Heart left ventricle (tissue), 16 donors: ENCODE results near the gene EDN3. TPM values are rescaled to one million over a fixed set of nuclear protein-coding genes. Genes with fewer than 3 reads are reported as not detected.

ENCODE experiments used
- ATAC-seq, 4 donors: fragments of 200-7000 bp; cut with Tn5 transposase; one replicate each; pipeline ENCODE4 v1.9.1; 2020 to 2022; ENCODE audit warnings: moderate library complexity in 4 of 4, mild to moderate bottlenecking in 3 of 4, moderate number of reproducible peaks in 1 of 4
- DNase-seq, 5 donors: peaks; one replicate each; pipeline ENCODE4 v3.0.0-alpha.2; 2020
- H3K27ac ChIP-seq, 12 donors: fragments of 200-600 bp; sonication (generic) in 4 of 12; one replicate each; pipeline versions ENCODE4 v1.5.0 to v1.8.0; 2016 to 2022; ENCODE audit warnings: mild to moderate bottlenecking in 2 of 12
- H3K27me3 ChIP-seq, 9 donors: fragments of 200-600 bp; sonication (generic) in 2 of 9; one replicate each; pipeline versions ENCODE4 v1.5.1 to v1.8.0; 2016 to 2022; ENCODE audit warnings: mild to moderate bottlenecking in 3 of 9
- H3K36me3 ChIP-seq, 9 donors: fragments of 200-600 bp; sonication (generic) in 2 of 9; one replicate each; pipeline versions ENCODE4 v1.5.0 to v1.8.0; 2018 to 2022; ENCODE audit warnings: mild to moderate bottlenecking in 2 of 9
- H3K4me1 ChIP-seq, 12 donors: fragments of 200-600 bp; sonication (generic) in 4 of 12; one replicate each; pipeline versions ENCODE4 v1.5.0 to v1.8.0; 2016 to 2022; ENCODE audit warnings: mild to moderate bottlenecking in 3 of 12
- H3K4me3 ChIP-seq, 12 donors: fragments of 200-600 bp; sonication (generic) in 4 of 12; one replicate each; pipeline versions ENCODE4 v1.5.0 to v1.8.0; 2017 to 2022; ENCODE audit warnings: mild to moderate bottlenecking in 9 of 12, moderate library complexity in 4 of 12
- H3K9me3 ChIP-seq, 12 donors: fragments of 200-600 bp; sonication (generic) in 4 of 12; one replicate each; pipeline versions ENCODE4 v1.5.0 to v1.8.0; 2016 to 2022; ENCODE audit warnings: mild to moderate bottlenecking in 1 of 12
- CTCF ChIP-seq, 12 donors: fragments of 200-600 bp; sonication (generic) in 4 of 12; IDR thresholded peaks; one replicate each; pipeline versions ENCODE4 v1.5.0 to v1.8.0; 2018 to 2022; ENCODE audit warnings: antibody characterized with exemption in 12 of 12, mild to moderate bottlenecking in 5 of 12
- POLR2A ChIP-seq, 2 donors: fragments of 450-650 bp; IDR thresholded peaks; one replicate each; pipeline ENCODE4 v1.6.1; 2017; ENCODE audit warnings: antibody characterized with exemption in 2 of 2, mild to moderate bottlenecking in 2 of 2, moderate library complexity in 2 of 2
- WGBS, 4 donors: extraction: QIAGEN DNeasy Blood & Tissue Kit in 2 of 4; methylation state at CpG; one replicate each; pipeline versions ENCODE4 v1.1.5 to v1.1.7; 2013 to 2018; 5-methylcytosine and 5-hydroxymethylcytosine counted together
- intact Hi-C, 10 donors: fragments of 100-400 bp; cut with DNase I; formaldehyde crosslinking; loops; one replicate each; pipeline versions ENCODE4 v1.11.1 to v1.14.2; 2022
- polyA plus RNA-seq, 2 donors: library from polyadenylated mRNA; stranded (reverse); fragments of 200-250 nt; gene quantifications; one replicate each; pipeline ENCODE4 v1.2.3, GENCODE V29; 2013
- total RNA-seq, 9 donors: library from RNA; depleted of rRNA in 2 of 9; stranded (reverse); fragments of >200 nt in 2 of 9; fragmentation: NEBNext Ultra II Directional in 3 of 9; extraction: Animal tissue kit (Norgen Biotek cat#: 25700) in 3 of 9; gene quantifications; one replicate each; pipeline versions ENCODE4 v1.1.0 to v1.2.4, GENCODE V29; 2016 to 2023
- donor health status: ischemic (EF 13 %, LVEDD 7.1; RV severe dilation, severe dysfunction).
- donor health status: healthy with polysubstance abuse.
- donor health status: DM: no; HTN: yes; CAD: no.
- donor health status: DM: no; HTN: no; CAD: no.
- donor health status: ischemic (EF 25% LVEDD 6.9; RV normal size, moderate dysfunction).
- donor health status: ischemic (EF 25% LVEDD 5.7; RV mildly dilated, moderate dysfunction).
- donor health status: healthy.
- donor health status: DM: yes; HTN: yes; CAD: no.
- donor health status: ischemic (EF 35%, LVEDD 5.7; RV mildly dilated, moderate dysfunction).
- donor health status: nonischemic (EF 11% LVEDD 7.7; RV severe dilation, severe dysfunction).
- donor health status: DM: yes; HTN: yes; CAD: no.
- donor health status: PGD.
- donor health status: ischemic (EF 29% LVEDD 5.4; RV normal size, mild dysfunction).
- donor health status: nonischemic (EF 23%, LVEDD 6.1; RV moderate dilation, normal function).

EDN3 gene
- total and polyA plus RNA-seq, 11 donors = 0.07 to 0.17 TPM; not detected in 9

DNA sequence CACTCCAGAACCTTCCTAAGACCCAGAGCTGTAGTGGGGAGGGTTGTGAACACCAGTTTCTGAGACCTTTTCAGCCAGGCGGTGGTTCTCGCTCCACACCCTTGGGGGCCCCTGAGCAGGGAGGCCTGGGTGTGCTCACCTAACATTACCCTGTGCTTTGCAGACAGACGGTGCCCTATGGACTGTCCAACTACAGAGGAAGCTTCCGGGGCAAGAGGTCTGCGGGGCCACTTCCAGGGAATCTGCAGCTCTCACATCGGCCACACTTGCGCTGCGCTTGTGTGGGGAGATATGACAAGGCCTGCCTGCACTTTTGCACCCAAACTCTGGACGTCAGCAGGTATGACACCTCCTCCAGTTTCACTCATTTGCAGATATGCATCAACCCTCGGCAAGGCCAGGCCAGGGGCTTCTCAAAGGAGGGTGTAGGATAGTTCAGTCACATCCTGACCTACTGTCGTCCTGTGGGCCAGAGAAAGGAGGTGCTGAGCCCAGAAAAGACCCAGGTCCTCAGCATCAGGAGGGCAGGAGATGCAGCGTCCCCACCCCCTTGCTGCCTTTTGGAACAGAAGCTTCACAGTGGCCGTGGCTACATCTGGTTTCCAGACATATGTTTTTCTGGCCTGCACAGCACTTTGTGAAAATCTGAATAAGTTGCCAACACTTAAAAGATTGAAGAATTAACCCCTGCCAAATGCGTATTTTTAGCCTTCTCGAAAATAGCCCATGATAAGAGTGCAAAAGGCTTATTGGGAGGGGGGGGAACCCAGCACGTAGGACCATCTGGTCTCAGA, 20.6 kb downstream of the EDN3 start:
- Histone ChIP-seq H3K4me1 (no peaks in the 10 kb centered on the region), H3K36me3 (no peaks in the 10 kb centered on the region), H3K27me3 (peaks cover 0 to 29% (median 0%) of the 10 kb centered on the region in 9 donors), H3K4me3 (no peak overlapping the region), H3K9me3 (no peaks in the 10 kb centered on the region), H3K27ac (no peak overlapping the region)
- no peak for TF ChIP-seq CTCF (IDR thresholded peaks at IDR 0.05)
- no peak for TF ChIP-seq POLR2A (IDR thresholded peaks at IDR 0.05)
- no peak for DNase-seq
- no peak for ATAC-seq
- 66 to 73% (median 69%) methylated on average over 14 to 16 of the region's 16 CpGs for WGBS, 4 donors
- intact Hi-C loops = no loop called here

DNA sequence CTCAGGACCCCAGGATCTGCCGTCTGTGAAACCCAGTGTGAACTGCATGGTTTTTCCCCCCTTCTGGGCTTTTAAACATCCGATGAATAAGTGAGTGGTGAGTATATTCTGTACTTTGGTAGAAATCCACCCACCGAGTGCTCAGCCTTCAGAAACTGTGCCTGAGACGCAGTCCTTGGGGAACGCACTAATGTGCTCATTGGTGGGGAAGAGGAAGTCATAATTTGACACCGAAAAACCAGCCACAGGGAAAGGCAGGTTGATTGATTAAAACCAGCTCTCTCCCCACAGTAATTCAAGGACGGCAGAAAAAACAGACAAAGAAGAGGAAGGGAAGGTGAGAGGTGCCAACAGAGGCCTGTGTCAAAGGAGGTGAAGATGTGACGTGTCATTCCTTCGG, 21.7 kb downstream of the EDN3 start:
- H3K4me3 ChIP-seq = no peak overlapping the region
- no peak for ATAC-seq
- TF ChIP-seq POLR2A (IDR thresholded peaks at IDR 0.05) (no peak), CTCF (IDR thresholded peaks at IDR 0.05) (no peak)
- WGBS, 4 donors = 63 to 68% (median 66%) methylated on average over 9 of the region's 9 CpGs
- H3K27ac ChIP-seq = no peak overlapping the region
- intact Hi-C loops = no loop called here
- no peaks in the 10 kb centered on the region for H3K36me3 ChIP-seq
- no peaks in the 10 kb centered on the region for H3K9me3 ChIP-seq
- DNase-seq = no peak
- H3K4me1 ChIP-seq = no peaks in the 10 kb centered on the region
- H3K27me3 ChIP-seq = peaks cover 0 to 29% (median 0%) of the 10 kb centered on the region in 9 donors

DNA sequence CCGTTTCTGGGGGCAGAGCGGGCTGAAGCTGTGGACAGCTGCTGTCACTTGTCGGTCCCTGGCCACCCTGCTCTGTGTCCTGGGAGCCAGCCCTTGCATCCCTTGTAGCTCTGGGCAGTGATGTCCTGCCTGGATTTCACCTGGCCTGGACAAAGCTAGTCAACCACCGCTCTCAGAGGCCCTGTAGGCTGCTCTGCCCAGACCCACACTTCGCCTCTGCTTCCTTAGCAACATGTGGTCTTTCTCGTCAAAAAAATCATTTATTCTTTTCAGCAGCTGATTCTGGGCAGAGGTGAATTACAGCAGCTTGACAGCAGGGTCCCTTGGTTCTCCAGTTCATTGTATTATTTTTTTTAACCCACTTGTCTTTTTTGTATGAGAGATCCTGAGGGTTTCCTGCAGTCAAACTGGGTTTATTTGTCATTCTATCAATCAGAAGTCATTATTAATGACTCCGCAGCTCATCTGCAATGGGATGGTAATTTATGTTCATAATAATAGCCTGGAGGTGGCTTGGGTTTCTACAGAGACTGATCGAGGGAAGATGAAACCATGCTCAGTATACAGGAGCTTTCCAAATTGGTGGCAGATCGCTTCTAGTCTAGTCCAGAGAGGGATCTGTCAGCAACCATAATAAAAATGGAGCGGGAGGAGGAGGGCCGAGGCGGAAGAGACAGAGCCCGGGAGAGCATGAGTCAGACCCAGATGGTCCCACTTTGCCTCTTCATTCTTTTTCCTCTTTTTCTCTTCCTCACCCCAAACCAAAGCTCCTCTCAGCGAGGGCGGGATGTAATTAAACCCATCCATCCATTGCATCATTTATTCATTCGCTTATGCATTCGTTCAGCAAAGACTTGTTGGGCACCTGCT, 22.4 kb downstream of the EDN3 start:
- 75 to 83% (median 82%) methylated on average over 17 of the region's 17 CpGs for WGBS, 4 donors
- Histone ChIP-seq H3K27me3 (peaks cover 0 to 34% (median 0%) of the 10 kb centered on the region in 9 donors), H3K4me3 (no peak overlapping the region), H3K9me3 (no peaks in the 10 kb centered on the region), H3K27ac (no peak overlapping the region), H3K4me1 (no peaks in the 10 kb centered on the region), H3K36me3 (no peaks in the 10 kb centered on the region)
- no peak for TF ChIP-seq CTCF (IDR thresholded peaks at IDR 0.05)
- no peak for ATAC-seq
- intact Hi-C loops = no loop called here
- DNase-seq = no peak

- no peak overlapping the region for H3K27ac ChIP-seq
- intact Hi-C loops = no loop called here
- 80 to 83% (median 81%) methylated on average over 5 of the region's 5 CpGs for WGBS, 4 donors
- H3K4me3 ChIP-seq = no peak overlapping the region
- TF ChIP-seq CTCF (IDR thresholded peaks at IDR 0.05) (no peak), POLR2A (IDR thresholded peaks at IDR 0.05) (no peak)
- no peaks in the 10 kb centered on the region for H3K9me3 ChIP-seq
- no peaks in the 10 kb centered on the region for H3K4me1 ChIP-seq
- no peak for DNase-seq
- H3K36me3 ChIP-seq = no peaks in the 10 kb centered on the region
- H3K27me3 ChIP-seq = peaks cover 0 to 34% (median 0%) of the 10 kb centered on the region in 9 donors
- no peak for ATAC-seq
These were observed 23.3 kb downstream of the EDN3 start for GRCh38 chr20:59323731-59324130.
